WI38 (cell line): Measurements from ENCODE around the gene PTDSS2.

Experiments
- H3K4me3 ChIP-seq: 2 replicates; pipeline ENCODE4 v1.5.1; 2011; ENCODE audit warnings: low read depth, mild to moderate bottlenecking, control low read depth, low read length
- TF ChIP-seq, protein P1 (sequence below): IDR thresholded peaks from 2 replicates; pipeline ENCODE4 v1.5.1; 2012; ENCODE audit warnings: low read depth, mild to moderate bottlenecking, control low read depth, low read length

The PTDSS2 gene

GRCh38 chr11:494761-495536, 44.9 kb downstream of the PTDSS2 start:
- no peak overlapping the region for H3K4me3 ChIP-seq
- TF ChIP-seq, protein P1, sequence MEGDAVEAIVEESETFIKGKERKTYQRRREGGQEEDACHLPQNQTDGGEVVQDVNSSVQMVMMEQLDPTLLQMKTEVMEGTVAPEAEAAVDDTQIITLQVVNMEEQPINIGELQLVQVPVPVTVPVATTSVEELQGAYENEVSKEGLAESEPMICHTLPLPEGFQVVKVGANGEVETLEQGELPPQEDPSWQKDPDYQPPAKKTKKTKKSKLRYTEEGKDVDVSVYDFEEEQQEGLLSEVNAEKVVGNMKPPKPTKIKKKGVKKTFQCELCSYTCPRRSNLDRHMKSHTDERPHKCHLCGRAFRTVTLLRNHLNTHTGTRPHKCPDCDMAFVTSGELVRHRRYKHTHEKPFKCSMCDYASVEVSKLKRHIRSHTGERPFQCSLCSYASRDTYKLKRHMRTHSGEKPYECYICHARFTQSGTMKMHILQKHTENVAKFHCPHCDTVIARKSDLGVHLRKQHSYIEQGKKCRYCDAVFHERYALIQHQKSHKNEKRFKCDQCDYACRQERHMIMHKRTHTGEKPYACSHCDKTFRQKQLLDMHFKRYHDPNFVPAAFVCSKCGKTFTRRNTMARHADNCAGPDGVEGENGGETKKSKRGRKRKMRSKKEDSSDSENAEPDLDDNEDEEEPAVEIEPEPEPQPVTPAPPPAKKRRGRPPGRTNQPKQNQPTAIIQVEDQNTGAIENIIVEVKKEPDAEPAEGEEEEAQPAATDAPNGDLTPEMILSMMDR, result no peak

- no peak overlapping the region for H3K4me3 ChIP-seq
- TF ChIP-seq, protein P1, result no peak
Measured at GRCh38 chr11:495537-495931, 45.5 kb downstream of the PTDSS2 start.

- TF ChIP-seq, protein P1, result no peak
- no peak overlapping the region for H3K4me3 ChIP-seq
Measured at GRCh38 chr11:496834-497564, 46.9 kb downstream of the PTDSS2 start.

DNA sequence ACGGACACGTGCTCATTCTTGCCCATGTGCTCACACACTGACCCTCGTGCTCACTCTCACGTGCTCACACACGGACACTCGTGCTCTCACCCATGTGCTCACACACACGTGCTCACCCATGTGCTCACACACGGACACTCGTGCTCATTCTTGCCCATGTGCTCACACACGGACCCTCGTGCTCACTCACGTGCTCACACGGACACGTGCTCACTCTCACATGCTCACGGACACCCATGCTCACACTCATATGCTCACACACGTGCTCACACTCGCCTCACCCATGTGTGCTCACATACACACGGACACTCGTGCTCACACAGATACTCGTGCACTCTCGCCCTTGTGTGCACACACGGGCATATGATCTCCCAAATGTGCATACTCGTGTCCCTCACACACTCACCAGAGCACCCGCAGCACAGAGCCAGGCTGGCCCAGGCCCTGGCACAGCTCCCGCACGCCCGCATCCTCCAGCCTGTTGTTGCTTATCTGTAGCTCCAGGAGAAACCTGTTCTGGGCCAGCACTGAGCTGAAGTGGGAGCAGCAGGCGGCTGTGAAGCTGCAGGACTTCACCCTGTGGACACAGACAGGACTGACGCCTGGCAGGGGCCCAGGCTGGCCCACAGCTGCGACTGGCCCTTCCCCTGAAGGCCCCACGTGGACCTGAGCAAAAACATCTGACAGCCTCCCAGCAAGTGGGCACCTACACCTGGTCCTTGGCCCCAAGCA, 47.7 kb downstream of the PTDSS2 start:
- TF ChIP-seq, protein P1, result no peak
- no peak overlapping the region for H3K4me3 ChIP-seq

DNA sequence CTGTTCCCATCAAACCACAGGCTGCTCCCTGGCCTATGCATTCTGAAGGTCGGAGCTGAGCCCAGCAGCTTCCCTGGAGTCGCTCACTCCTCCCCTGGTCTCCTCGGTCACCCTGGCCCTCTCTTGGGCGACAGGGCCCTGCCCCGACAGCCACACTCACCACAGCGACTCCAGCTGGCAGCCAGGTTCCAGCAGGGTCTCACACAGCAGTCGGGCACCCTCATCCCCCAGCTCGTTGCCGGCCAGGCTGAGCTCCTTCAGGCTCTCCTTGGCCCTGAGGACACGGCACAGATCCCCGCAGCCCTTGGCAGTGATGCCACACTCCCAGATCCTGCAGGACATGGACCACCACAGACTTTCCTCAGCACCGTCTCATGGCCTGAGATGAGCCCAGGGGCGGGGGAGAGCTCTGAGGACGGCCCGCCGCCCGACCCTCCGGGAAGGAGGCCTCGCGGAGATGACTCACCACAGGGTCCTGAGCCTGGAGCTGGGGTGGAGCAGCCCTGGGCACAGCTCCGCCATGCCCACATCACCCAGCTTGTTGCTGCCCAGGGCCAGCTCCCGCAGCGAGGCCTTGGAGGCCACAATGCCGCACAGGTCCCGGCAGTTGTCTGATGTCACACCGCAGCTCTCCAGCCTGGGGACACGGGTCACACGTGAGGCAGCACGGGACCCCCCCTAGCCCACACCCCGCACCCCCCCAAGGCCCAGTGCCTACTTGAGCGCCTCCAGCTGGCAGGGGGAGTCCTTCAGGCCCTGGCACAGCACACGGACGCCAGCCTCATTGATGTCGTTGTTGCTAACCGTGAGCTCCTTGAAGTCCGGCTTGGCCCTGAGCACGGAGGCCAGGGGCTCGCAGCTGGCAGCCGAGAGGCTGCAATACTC, 48.5 kb downstream of the PTDSS2 start:
- TF ChIP-seq, protein P1, result no peak
- no peak overlapping the region for H3K4me3 ChIP-seq

DNA sequence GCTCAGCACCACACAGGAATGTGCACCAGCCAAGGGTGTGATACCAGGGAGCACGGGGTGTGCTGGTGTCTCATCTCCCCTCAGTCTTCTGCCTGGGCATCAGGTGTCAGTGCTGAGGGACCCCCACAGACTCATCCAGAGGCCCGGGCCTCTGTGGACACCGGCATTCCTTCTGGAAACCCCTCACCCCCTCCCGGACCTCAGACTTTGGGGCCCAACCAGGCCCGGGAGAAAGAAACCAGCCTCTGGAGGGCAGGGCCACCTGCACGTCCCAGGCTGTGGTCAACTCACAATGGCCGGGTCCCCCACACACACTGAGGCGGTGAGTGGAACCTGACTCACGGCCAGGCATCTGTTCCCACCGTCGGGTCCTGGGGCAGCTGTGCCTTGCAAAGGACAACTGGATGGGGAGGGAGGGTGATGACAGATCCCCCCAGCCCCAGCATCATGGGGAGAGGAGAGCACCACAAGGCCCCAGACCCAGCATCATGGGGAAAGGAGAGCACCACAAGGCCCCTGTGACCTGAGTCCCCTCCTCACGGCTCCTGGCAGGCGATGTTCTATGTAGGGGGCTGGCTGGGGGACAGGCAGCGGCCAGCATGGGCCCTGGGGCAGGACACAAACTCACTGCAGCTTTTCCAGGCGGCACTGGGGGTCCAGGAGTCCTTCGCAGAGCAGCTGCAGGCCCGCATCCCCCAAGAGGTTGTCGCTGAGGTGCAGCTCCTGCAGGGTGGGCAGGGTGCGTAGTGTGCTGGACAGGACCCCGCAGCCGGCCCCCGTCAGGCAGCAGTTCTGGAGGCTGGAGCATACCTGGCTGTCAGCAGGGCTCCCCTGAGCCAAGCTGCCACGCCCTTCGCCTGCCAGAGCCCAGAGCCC, 49.4 kb downstream of the PTDSS2 start:
- no peak overlapping the region for H3K4me3 ChIP-seq
- TF ChIP-seq, protein P1, result no peak
